GM19455 (cell line): ENCODE measurements around the gene B4GALNT4.
"Not testable (repeated sequence)": the region's sequence is repeated elsewhere in the genome, so short reads cannot be mapped to it uniquely, and the experiment has no call there.

Experiments used
- ATAC-seq: cut with Tn5 transposase; IDR thresholded peaks from one replicate; pipeline ENCODE4 v1.9.1; 2021; ENCODE audit not compliant: unreplicated experiment

The B4GALNT4 gene

DNA sequence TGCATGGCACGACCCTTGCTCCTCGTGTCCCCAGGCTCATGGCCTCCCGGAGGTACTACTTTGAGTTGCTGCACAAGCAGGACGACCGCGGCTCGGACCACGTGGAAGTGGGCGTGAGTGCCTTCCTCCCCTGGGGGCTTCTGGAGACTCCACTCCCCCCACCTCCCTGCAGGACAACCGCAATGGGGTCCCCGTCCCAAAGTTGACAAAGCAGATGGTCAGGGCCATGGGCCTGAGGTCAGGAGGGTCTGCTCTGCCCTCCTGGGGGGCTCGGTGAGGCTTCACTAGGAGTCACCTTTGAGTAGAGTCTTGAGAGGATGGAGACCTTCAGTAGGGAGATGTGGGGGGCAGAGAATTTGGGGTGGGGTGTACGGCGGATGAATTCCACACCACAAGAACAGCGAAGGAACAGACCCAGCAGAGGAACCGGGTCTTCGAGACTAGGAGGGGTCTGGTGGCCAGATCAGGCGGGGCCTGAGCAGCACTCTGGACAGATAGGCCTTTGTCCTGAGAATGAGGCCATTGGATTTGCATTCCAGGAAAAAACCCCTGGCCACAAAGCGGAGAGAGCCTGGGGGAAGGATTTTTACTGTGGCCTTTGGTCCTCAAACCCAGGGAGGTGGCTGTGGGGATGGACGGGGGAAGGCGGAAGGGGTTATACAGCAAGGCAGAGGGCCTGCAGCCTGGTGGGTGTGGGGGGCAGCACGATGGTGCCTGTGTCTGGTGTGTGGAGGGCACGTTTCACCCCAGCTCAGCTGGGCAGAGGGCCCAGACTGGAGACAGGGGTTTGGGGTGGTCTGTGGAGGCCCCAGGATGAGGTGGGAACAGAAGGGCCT, 4.6 kb downstream of the B4GALNT4 start:
- ATAC-seq, result no peak

DNA sequence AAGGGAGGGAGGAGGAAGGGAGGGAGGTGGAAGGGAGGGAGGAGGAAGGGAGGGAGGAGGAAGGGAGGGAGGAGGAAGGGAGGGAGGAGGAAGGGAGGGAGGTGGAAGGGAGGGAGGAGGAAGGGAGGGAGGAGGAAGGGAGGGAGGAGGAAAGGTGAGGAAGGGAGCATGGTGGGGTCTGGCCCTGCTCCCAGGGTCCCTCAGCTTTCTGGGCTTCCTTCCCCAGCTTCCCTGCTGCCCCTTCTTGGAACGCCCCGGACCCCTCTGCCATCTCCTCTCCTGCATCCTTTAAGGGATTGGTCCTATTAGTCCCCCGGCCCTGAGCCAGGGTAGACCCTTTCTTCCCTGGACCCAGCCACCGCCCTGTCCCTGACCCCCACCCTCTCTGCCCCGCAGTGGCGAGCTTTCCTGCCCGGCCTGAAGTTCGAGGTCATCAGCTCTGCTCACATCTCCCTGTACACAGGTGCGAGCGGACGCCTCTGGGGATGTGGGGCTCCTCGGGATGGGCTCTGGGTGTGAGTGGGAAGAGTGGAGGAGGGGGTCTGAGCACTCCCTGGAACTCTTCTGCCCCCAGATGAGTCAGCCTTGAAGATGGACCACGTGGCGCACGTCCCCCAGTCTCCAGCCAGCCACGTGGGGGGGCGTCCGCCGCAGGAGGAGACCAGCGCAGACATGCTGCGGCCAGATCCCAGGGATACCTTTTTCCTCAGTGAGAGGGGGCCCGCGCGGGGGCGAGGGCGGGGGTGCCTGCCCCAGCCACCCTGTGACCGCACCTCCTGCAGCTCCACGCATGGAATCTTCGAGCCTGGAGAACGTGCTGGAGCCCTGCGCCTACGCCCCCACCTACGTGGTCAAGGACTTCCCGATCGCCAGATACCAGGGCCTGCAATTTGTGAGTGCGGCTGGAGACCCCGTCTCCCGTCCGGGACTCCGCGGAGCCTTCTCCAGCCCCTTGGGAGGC, 6.0 kb downstream of the B4GALNT4 start:
- ATAC-seq, result no peak

DNA sequence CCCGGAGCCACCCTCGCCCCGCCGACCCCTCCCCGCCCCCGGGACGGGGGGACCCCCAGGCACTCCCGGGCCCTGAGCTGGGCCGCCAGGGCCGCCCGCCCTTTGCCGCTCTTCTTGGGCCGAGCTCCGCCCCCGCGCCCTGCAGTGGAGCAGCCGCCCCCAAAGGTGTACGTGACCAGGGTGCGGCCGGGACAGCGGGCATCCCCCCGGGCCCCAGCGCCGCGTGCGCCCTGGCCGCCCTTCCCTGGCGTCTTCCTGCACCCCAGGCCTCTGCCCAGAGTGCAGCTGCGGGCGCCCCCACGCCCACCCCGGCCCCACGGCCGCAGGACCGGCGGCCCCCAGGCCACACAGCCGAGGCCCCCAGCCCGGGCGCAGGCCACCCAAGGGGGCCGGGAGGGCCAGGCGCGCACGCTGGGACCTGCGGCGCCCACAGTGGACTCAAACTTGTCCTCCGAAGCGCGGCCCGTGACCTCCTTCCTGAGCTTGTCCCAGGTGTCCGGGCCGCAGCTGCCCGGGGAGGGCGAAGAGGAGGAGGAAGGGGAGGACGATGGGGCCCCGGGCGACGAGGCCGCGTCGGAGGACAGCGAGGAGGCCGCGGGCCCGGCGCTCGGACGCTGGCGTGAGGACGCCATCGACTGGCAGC, 7.4 kb downstream of the B4GALNT4 start:
- ATAC-seq, result no peak

GRCh38 chr11:377174-377865, 8.0 kb downstream of the B4GALNT4 start:
- ATAC-seq, result no peak

DNA sequence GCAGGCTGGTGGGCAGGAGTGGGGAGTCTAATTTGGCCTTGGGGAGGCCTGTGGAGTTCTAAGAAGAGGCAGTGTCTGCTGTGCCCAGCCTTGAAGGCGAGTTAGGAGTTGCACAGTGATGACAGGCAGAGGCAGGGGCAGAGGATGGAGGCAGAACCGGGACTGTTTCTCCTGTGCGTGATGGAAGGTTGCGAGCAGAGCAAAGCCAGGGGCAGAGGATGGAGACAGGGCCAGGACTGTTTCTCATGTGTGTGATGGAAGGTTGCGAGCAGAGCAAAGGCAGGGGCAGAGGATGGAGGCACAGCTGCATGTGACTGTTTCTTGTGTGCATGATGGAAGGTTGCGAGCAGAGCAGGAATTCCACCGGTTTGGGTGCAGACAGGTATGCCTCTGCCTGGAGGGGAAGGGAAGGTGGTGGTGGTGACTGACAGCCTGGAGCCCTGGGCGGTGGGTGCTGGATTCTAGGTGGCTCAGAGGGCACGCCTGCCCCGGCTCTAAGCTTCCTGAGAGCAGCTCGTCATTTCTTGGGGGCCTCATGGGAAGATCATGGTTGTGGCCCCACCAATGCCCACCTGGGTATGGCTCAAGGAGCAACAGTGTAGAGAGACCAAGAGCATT, 8.7 kb downstream of the B4GALNT4 start:
- ATAC-seq, result no peak

- ATAC-seq, result no peak
Measured at GRCh38 chr11:379205-380094, 10.2 kb downstream of the B4GALNT4 start.

- no peak for ATAC-seq
Measured at GRCh38 chr11:380095-380480, 10.8 kb downstream of the B4GALNT4 start.

- ATAC-seq, result no peak
Measured at GRCh38 chr11:380491-380890, 11.2 kb downstream of the B4GALNT4 start.

GRCh38 chr11:380996-381395, 11.7 kb downstream of the B4GALNT4 start:
- ATAC-seq, result no peak

- ATAC-seq, result no peak
Measured at GRCh38 chr11:381501-382072, 12.3 kb downstream of the B4GALNT4 start.

- ATAC-seq, result no peak
Measured at GRCh38 chr11:382081-382629, 12.9 kb downstream of the B4GALNT4 start.

DNA sequence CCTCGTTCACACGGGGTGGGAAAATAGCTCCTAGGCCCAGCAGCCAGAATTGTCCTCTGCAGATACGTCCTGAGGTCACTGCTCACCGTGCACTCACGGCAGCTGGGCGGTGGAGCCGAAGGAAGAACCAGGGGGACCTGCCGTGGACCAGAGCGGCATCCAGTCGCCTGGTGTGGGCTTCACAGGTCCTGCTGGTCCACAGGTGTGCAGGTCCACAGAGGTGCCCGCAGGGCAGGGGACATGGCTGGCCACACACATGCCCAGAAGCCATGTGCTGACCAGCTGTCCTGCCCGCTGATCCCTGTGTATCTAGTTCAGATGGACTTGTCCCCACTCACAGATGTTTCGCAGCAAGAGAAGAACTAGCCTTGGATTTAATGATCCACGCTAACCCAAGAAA, 14.1 kb downstream of the B4GALNT4 start:
- no peak for ATAC-seq

DNA sequence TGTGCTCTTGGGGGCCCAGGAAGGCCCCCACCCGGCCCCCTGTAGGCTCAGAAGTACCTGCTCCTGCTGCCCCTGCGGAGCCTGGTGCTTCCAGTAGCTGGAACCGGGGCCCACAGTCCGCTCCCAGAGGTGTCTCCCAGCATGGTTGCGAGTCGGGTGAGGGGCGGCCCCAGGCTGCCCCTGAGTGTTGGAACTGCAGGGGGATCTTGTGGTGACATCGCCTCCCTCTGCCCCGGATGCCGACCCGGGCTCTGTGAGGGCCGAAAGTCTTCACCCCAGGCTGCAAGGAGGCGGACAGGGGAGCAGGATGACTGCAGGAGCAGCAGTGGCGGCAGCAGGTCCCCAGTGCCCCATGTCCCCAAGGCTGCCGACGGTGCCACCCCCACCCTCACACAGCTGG, 15.2 kb downstream of the B4GALNT4 start:
- ATAC-seq, result no peak

DNA sequence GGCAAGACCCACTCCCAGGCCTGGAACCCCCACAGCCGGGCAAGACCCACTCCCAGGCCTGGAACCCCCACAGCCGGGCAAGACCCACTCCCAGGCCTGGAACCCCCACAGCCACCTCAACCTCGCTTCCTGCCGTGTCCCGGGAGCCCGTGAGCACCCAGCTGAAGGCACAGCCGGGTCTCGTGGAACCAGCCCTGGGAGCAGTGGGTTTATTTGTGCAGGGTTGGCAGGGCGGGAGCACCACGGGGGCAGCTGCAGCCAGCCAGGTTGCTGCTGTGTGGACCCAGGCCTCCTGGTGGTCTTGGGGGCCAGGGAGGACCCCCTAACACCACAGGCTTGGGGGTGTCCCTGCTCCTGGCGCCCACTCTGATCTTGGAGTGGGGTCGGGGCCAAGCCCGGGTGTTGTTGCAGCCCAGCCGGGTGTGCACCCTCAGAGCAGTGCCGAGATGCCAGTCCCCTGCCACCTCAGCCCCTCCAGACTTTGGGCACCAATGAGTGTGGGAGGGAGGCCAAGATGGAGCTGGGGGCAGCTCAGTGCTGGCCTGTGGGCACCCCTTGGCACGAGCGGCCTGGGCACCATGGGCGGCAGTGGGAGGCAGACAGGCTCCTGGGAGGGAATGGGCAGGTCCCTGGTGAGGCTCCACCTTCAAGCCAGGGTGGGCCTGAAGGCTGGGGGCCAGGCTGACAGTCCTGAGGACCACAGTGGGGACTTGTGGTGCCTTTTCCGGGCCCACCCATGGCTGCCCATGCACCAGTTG, 16.5 kb downstream of the B4GALNT4 start:
- ATAC-seq, result no peak

DNA sequence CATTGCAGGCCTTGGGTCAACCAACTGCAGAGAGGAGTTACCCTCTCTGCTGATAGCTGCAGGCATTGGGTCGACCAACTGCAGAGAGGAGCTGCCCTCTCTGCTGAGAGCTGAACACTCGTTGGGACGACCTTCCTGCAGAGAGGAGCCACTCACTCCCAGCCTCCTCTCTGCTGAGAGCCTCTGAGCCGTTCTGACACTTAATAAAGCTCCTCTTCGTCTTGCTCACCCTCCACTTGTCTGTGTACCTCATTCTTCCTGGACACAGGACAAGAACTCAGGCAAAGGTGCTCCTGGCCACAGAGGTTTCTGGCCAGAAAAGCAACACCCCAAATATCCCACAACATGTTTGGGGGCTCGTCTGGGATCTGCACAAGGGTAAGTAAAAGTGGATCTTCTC, 17.2 kb downstream of the B4GALNT4 start:
- ATAC-seq, result no peak

GRCh38 chr11:387193-387793, 18.0 kb downstream of the B4GALNT4 start:
- no peak for ATAC-seq

DNA sequence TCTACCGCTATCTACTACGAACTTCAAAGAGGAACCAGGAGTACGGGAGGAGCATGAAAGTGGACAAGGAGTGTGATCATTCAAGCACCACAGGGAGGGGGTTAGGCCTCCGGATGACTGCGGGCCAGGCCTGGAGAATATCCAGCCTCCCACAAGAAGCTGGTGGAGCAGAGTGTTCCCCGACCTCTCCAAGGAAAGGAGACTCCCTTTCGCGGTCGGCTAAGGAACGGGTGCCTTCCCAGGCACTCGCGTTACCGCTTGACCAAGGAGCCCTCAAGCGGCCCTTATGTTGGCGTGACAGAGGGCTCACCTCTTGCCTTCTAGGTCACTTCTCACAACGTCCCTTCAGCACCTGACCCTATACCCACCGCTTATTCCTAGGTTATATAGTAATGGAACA, 20.1 kb downstream of the B4GALNT4 start:
- not testable (repeated sequence) for ATAC-seq

- no peak for ATAC-seq
Measured at GRCh38 chr11:390175-390574, 20.9 kb downstream of the B4GALNT4 start.
